Embryonic facial prominence (tissue), 1 donor: ENCODE results near the gene STAU1.
"Not testable (repeated sequence)": the region's sequence is repeated elsewhere in the genome, so short reads cannot be mapped to it uniquely, and the experiment has no call there.

Experiments
- DNase-seq: peaks from one replicate; pipeline ENCODE4 v3.0.0-alpha.2; 2016; ENCODE audit errors: extremely low spot score

STAU1 gene, protein sequence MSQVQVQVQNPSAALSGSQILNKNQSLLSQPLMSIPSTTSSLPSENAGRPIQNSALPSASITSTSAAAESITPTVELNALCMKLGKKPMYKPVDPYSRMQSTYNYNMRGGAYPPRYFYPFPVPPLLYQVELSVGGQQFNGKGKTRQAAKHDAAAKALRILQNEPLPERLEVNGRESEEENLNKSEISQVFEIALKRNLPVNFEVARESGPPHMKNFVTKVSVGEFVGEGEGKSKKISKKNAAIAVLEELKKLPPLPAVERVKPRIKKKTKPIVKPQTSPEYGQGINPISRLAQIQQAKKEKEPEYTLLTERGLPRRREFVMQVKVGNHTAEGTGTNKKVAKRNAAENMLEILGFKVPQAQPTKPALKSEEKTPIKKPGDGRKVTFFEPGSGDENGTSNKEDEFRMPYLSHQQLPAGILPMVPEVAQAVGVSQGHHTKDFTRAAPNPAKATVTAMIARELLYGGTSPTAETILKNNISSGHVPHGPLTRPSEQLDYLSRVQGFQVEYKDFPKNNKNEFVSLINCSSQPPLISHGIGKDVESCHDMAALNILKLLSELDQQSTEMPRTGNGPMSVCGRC

DNA sequence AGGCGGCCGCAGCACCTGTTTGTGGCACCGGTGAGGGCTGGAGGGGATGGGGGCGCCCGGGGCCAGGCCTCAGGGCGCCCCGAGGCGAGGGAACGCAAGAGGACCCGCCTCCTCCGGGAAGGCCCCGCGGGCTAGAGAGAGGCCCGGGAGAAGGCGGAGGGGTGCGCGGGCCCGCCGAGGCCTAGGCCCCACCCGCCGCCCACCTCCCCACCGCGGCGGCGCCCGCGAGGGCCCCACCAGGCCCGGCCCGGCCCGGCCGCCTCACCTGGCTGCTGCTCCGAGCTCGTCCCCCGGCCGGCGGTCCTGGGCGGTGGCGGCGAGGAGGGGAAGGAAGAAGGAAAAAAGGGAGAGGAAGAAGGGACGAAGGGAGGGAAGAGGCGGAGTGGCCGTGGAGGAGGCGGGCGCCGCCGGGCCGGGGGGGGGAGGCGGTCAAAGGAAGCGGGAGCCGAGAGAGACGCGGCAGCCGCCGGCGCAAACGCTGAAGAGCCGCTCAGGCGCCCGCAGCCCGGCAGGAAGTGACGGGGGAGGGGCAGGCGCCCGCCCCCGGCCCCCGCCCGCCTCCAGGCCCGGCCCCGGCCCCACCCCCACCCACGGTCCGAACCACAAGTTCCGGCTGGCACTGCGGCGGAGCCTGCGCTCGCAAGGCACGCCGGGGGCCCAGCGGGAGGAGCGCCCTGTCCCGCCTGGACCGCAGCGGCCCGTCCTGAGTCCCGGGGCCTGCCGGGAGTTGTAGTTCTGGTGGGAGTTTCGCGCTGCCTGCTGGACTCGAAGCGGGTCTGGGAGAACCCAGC lies at the start of gene STAU1:
TSS of gene STAU1 (minus strand) at position 484 of the 791 bp plus-strand sequence. CDS start 22,133 bp downstream, outside the sequence.
- DNase-seq, result peak; percentile 90

DNA sequence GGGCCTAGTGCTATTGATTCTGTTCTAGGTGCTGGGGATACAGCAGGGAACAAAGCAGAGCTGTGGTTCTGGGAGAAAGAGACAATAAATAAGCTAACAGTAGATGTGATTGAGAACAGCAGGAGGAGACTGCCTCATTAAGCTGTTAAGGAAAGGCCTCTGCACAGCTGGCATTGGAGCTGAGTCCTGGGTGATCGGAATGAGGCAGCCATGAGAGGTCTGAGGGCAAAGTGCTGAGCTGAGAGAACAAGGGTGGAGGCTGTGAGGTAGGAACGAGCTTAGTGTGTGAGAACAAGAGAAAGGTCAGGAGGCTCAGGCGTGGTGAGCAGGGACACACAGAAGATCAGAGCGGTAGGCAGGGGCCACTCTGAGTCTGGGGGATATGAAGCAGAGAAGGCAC lies 49.4 kb upstream of the STAU1 start:
- no peak for DNase-seq

DNA sequence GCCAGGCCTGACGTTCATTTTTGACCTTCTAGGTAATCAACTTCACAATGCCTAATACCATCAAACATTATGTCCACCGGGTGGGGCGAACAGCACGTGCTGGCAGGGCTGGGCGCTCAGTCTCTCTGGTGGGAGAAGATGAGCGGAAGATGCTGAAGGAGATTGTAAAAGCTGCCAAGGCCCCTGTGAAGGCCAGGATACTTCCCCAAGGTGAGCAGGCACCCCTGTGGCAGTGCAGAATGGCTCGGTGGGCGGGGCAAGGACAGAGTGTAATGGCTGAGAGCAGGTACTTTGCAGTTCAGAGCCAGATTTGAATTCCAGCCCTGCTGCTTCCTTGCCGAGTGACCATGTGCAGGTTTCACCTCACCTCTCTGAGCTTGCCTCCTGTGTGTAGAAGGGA lies 48.2 kb upstream of the STAU1 start:
- DNase-seq, result no peak

DNA sequence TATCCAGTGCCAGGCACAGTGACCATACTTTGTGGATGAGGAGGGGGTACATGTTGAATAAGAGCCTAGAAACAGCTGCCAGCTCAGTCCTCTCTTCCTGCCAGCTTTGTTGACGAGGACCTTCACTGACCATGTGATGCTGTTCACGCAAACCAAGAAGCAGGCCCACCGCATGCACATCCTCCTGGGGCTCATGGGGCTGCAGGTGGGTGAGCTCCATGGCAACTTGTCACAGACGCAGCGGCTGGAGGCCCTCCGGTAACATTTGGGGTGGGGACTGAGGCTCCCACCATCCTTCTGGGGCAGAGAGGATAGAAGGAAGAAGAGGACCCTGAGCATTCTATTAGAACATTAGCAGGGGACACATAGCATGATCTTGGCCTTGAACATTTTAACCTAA lies 46.7 kb upstream of the STAU1 start:
- no peak for DNase-seq

DNA sequence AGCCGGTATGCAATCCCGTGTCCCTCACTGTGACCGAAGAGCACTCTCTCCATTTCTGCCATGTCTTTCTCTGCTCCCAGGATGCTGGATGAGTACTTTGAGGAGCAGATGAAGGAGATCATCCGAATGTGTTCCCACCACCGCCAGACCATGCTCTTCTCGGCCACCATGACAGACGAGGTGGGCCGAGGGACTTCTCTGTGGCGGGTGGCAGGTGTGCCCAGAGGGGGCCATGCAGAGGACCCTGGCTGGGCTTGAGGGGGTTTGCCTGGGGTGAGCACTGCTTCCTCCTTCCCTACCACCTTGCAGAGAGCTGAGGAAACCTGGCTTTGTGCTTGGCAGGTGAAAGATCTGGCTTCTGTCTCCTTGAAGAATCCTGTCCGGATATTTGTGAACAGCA lies 45.1 kb upstream of the STAU1 start:
- no peak for DNase-seq

DNA sequence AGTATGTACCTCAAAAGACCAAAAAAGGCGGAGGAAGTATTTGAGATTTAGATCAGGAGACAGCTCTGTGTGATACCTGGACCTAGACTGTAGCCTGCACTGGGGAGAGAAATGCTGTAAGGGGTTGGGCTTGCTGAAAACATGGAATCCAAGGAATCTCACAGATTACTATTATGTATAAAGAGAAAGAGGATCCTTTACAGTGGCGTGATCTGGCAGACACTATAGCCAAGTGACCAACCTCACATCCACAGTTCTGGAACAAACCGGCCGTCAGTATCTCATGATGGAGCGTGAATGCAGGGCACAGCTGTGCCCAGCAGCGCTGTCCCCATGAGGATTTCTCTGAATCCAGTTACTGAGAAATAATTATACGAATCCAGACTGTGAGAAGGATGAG lies 43.3 kb upstream of the STAU1 start:
- DNase-seq, result no peak

DNA sequence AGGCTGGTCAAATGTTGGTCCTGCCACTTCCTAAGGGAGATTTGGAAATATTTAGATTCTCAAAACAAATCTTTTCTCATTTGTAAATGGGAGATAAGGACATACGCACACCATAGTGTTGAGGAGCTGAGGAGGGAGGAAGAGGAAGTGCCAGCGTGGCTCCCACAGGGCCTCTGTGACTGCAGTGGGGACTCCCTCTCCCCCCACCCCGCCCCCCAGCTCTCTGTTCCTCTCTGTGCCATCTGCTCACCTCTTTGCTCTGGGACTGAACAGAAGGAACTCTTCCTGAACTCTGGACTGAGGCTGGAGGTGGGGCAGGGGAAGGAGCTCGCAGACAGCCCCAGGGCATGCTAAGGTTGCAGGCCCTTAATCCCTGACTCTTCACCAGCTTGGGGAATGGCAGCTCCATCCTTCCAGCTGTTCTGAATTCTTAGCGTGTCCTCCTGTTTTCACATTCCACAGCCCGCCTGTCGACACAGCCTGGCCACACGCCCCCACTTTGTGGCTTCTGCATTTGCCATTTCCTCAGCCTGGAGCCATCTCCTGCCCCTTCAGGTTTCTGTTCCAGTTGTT lies 42.5 kb upstream of the STAU1 start:
- no peak for DNase-seq

DNA sequence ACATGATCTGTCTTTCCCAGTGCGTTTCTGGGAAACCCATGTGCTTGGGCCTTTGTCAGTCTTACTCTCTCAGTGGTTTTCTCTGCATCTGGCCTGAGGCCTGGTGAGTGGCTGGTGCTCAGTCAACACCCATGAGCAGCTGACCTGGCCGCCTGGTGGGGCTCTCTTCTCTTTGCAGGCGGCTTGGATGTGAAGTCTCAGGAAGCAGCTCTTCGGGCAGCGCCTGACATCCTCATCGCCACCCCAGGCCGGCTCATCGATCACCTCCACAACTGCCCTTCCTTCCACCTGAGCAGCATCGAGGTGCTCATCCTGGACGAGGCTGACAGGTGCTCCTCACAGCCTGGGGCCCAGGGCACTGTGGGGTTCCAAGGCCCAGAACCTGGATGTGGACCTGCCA lies 41.9 kb upstream of the STAU1 start:
- DNase-seq, result no peak

DNA sequence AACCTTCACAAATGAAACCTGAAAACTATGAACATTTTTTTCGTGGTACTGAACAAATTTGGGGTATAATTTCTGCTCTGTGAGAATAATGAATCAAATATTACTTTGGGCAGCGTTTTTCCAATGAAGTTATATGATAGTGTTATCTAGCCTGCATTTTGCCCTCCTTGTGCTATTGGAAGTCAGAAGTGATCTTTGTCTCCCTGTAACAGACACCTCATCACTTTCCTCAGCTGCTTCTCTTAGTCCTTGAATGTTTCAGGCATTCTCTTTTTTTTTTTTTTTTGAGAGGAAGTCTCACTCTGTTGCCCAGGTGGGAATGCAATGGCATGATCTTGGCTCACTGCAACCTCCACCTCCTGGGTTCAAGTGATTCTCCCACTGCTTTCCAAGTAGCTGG lies 41.2 kb upstream of the STAU1 start:
- no peak for DNase-seq

DNA sequence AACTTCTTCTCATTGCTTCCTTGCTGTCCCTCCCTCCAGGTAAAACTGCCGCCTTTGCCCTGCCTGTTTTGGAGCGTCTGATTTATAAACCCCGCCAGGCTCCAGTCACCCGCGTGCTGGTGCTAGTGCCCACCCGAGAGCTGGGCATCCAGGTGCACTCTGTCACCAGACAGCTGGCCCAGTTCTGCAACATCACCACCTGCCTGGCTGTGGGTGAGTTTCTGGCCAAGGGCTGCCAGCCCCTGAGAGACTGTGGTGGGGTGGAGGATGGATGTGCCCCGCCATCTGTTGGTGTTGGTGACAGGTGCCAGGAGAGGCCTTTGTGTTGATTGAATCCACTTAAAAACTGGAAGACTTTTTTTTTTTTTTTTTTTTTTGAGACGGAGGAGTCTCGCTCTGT lies 40.5 kb upstream of the STAU1 start:
- DNase-seq, result no peak

DNA sequence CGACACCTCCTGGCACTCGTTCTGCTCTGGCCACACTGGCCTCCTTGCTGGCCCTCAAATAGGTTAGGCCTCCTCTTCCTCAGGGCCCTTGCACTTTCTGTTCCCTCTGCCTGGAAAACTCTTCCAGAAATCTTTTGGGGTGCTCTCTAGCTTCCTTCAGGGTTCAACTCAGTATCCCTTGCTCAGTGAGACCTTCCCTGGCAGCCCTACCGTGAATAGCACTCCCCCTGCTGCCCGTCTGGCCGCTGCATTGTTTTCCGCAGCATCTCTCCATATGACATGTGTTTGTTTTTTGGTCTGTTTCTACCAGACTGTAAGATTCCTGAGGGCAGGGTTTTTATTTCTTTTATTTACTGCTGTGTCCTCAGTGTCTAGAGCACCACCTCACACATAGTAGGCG lies 37.8 kb upstream of the STAU1 start:
- no peak for DNase-seq

DNA sequence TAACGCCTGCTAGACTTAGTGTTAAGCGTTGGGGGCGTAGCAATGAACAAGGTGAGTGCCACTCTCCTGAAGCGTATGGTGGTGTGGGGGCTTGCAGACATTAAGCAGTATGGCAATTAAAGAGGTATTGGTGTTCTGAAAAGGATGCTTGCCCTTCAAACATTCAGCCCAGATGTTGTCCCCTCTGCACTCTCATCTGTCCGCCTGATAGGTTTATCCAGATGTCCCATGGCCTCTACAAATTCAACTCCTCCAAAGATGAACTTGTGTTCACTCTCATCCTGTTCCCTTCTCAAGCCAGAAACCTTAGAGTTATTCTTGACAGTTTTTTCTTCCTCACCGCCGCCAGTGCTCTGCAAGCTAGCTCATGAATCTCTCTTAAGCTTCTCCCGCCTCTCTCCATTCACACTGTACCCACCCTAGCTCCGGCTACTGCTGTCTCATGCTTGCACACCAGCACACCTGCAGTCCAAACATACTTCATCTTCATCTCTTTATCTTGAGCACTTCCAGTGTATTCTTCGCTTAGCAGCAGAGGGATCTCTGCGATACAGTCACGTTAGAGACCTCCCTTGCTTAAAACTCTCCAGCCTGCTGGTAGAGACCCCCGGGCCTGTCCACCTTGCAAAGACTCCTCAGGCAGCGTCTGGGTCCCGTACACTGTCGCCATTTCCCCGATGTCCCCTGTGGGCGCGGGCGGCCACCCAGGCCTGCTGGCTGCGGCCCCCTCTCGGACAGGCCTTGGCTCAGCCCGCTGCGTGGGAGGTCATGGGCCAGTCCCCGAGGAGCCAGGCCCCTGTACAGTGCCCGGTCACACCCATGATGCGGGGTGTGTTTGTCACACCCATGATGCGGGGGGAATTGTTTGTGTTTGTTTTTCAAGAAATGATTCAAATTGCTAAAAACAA lies 32.0 kb upstream of the STAU1 start:
- DNase-seq, result no peak

DNA sequence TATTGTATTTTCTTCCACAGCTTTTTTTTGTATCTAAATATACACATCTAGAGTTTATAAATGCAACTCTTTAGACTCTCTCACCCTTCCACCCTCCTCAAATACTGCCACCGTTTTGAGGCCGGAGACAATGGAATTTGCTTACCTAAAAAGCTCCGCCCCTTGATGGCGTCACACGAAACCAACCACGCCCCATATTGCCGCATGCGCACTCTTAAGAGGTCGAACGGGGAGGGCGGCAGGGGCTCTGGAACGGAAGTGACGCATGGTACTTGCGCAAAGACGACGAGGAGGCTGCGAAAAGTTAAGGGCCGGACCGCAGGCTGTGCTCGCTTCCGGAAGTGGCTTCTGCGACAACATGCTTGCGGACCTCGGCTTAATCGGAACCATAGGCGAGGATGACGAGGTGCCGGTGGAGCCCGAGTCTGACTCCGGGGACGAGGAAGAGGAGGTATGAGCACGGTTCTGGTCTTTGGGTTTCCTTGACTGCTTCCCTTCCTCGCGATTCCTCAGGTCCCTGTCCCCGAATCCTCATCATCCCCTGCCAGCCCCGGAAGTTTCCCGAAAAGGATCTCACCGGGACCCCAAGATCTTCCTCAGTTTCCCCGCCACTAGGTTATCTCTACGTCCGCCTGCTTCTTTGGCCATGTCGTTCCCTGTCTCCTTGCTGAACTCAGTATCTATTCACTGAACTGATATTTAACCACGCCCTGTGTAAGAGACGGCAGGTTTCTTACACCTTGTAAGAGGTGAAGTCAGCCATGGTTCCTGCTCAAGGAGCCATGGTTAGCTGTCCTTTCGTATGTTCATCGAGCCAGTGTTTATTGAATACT lies 31.2 kb upstream of the STAU1 start, which contains the start of gene DDX27:
TSS of gene DDX27 (plus strand) at position 326 of the 833 bp plus-strand sequence. CDS start at position 359, 33 bp downstream.
- DNase-seq, result peak; percentile 98

DNA sequence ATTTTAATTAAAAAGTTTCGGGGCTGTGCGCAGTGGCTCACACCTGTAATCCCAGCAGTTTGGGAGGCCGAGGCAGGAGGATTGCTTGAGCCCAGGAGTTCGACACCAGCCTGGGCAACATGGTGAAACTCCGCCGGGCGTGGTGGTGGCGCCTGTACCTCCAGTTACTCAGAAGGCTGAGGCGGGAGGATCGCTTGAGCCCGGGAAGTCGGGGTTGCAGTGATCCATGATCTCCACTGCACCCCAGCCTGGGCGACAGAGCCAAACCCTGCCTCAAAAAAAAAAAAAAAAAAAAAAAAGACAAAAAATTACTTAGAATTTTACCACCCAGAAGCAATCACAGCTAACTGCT lies 30.6 kb upstream of the STAU1 start:
- DNase-seq, result not testable (repeated sequence)

DNA sequence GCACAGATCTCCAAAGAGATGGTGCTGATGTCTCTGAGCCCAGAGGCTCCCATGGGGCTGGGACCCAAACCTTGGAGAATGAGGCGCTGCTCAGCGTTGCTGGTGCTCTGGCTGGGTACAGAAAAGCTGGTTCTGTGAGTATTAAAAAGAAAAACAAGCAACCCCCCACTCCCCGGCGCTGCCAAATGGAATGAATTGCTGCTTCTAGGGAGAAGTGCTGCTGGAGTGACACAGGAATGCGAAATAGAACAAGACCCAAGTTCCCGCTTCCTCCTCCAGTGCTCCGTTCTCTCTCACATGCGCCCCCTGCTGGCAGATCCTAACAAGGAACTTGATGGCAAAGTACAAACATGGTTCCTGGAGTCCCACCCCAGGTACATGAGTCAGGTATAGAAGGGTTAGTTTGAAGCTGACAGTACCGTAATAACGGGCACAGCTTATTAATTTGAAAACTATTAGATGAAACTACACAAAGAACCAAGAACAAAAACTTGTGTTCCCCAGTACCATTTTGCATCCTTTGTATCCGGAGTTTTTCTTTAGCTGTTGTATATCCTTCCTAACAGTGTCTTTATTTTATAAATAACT lies 29.0 kb upstream of the STAU1 start:
- peak; percentile 89 for DNase-seq

DNA sequence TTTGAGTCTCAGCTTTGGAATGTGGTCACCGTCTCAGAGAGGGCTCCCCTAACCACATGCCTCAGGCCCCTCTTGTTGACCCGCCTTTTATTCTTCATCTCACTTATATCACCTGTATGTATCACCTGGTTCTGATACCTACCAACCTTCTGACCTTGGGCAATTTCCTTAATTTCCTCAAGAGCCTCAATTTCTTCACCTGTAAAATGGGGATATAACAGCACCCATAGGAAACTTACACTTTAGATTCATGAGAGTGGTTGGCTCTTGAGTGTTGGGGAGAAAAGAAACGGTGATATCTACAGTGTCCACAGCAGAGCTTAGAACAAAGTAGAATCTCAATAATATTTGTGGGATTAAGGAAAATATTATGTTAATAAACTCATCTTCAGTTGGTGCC lies 27.1 kb upstream of the STAU1 start:
- no peak for DNase-seq

DNA sequence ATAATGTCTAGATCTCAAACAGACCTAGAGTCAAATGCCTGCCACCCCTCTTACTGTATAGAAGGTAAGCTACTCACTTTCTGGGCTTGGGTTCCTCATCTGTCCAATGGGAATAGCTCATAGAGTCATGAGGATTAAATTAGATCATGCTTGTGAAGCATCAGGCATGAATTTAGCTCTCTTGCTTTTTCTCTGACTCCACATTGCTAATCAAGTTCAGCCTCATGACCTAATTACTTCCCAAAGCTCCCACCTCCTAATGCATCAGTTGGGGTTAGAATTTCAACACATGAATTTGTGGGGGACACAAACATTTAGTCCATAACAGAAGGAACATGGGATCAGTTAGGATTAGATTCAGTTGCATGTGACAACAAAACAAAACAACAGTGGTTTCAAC lies 26.4 kb upstream of the STAU1 start:
- DNase-seq, result no peak

DNA sequence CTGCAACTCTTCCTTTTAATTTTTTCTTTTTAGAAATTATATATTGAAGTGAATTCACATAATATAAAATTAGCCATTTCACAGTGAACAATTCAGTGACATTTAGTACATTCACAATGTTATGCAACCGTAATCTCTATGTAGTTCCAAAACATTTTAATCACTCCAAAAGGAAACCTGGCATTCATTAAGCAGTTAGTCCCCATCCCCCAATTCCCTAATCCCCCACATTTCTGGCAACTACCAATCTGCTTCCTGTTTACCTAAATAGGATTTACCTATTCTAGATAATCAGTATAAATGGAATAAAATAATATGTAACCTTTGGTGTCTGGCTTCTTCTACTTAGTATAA lies 22.6 kb upstream of the STAU1 start:
- DNase-seq, result no peak

DNA sequence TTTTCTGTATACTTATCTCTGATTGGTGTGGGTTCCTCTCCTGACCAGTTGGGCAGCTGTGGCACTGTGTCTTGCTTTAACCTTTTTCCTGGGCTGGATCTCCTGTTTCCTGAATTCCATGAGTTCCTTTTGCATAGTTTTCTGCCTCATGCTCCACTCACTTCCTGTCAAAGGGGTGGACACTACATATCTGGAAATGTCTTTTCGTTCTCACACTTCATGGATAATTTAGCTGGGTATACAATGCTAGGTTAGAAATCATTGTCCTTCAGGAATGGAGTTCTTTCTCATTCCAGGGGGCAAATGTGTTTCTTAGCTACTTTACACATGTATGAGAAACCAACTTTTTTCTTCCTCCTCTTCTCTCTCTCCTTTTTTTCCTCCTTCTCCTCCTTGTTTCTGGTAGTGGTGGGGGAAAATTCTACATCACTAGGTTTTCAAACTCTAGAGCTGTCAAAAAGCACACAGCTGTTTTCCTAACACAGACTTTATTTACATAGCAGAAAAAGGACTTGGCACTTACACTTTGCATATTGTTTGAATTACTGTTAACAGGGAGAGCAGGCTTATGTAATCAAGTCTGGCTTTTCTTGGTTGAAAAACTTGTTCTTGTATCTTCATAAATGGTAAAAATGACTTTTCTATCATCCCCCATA lies 22.1 kb upstream of the STAU1 start:
- DNase-seq, result no peak

DNA sequence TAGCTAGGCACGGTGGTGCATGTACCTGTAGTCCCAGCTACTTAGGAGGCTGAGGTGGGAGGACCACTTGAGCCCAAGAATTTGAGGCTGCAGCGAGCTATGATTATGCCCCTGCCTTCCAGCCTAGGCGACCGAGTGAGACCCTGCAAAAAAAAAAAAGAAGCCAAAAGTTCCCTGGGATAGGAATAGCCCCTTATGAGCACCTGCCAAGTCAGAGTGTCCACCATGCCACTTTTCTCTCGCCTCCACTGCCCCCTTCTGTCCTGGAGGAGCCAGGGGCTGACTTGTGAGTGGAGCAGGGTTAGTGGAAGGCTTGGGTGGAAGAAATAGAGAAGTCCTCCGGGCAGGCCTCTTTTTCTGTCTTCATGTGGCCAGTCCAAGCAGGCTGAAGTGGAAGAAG lies 18.9 kb upstream of the STAU1 start:
- DNase-seq, result no peak
